Prostate gland (tissue), 2 donors: ENCODE measurements around the gene E2F4. TPM values are rescaled to one million over a fixed set of nuclear protein-coding genes. Genes with fewer than 3 reads are reported as not detected.

ENCODE experiments used
- DNase-seq: peaks from one replicate; pipeline ENCODE4 v3.0.0-alpha.2; 2019; ENCODE audit warnings: low spot score
- H3K27ac ChIP-seq, 2 donors: fragments of 200-600 bp; sonication (generic); 2 replicates each; pipeline ENCODE4 v1.5.1; 2017 to 2019
- H3K27me3 ChIP-seq: fragments of 200-600 bp; sonication (generic); replicated peaks from 2 replicates; pipeline ENCODE4 v1.5.1; 2019; ENCODE audit not compliant: insufficient read depth
- H3K36me3 ChIP-seq, 2 donors: fragments of 200-600 bp; sonication (generic); 1 replicate in 1 of 2; 2 replicates in 1 of 2; pipeline versions ENCODE4 v1.5.1 to v1.8.1; 2017 to 2019
- H3K4me1 ChIP-seq: fragments of 200-600 bp; sonication (generic); replicated peaks from 2 replicates; pipeline ENCODE4 v1.5.1; 2019
- H3K4me3 ChIP-seq, 2 donors: fragments of 200-600 bp; sonication (generic); 2 replicates each; pipeline ENCODE4 v1.5.1; 2017 to 2019
- H3K9me3 ChIP-seq: fragments of 200-600 bp; sonication (generic); 2 replicates; pipeline ENCODE4 v1.5.1; 2017
- CTCF ChIP-seq, 4 experiments: fragments of 200-600 bp in 2 of 4; fragments of 450-650 bp in 2 of 4; sonication (generic) in 2 of 4; IDR thresholded peaks; 1 replicate in 3 of 4; 2 replicates in 1 of 4; pipeline ENCODE4 v1.5.1; 2016 to 2019; ENCODE audit warnings: antibody characterized with exemption in 4 of 4, mild to moderate bottlenecking in 2 of 4, moderate library complexity in 2 of 4
- POLR2A ChIP-seq: fragments of 450-650 bp; IDR thresholded peaks from one replicate; pipeline ENCODE4 v1.6.1; 2016; ENCODE audit warnings: antibody characterized with exemption, mild to moderate bottlenecking
- POLR2AphosphoS5 ChIP-seq: sonication (generic); formaldehyde crosslinking; IDR thresholded peaks from one replicate; pipeline ENCODE4 v1.6.1; 2017; ENCODE audit warnings: antibody characterized with exemption
- WGBS: methylation state at CpG from one replicate; pipeline ENCODE4 v1.1.5; 2018; 5-methylcytosine and 5-hydroxymethylcytosine counted together
- intact Hi-C: fragments of 100-400 bp; cut with DNase I; formaldehyde crosslinking; loops from one replicate; pipeline ENCODE4 v1.14.2; 2022
- microRNA counts, 2 donors: library from miRNA; unstranded; fragments of <30 nt; microRNA quantifications; one replicate each; lab custom pipeline; 2016 to 2017
- microRNA-seq: library from miRNA; unstranded; fragments of <30 nt; microRNA quantifications from one replicate; pipeline ENCODE4, GENCODE V29; 2016
- small RNA-seq, 2 donors: library from RNA; depleted of rRNA; stranded (forward); fragments of <200 nt; gene quantifications; one replicate each; pipeline ENCODE3, GENCODE V24; 2016
- total RNA-seq, 2 donors: library from RNA; depleted of rRNA; stranded (reverse); fragments of >200 nt; gene quantifications; one replicate each; pipeline ENCODE4 v1.1.0, GENCODE V29; 2016

E2F4 gene
- total RNA-seq, 2 donors from 2014 or later: 91.6 to 105 TPM

- TF ChIP-seq POLR2AphosphoS5: peak; percentile 67
- TF ChIP-seq CTCF (IDR thresholded peaks at IDR 0.05): peak in 3 of 4 experiments; percentile 2 to 53 (median 17)
- TF ChIP-seq POLR2A: peak; percentile 70
- H3K9me3 ChIP-seq: no peaks in the 10 kb centered on the region
- peaks cover 4% of the 10 kb centered on the region for H3K27me3 ChIP-seq
- H3K4me1 ChIP-seq: peaks cover 10% of the 10 kb centered on the region
- no peaks in the 10 kb centered on the region for H3K36me3 ChIP-seq
- intact Hi-C loops: no loop called here
- DNase-seq: peak; percentile 89
- peak overlapping the region; percentile 61 to 70 for H3K4me3 ChIP-seq
- H3K27ac ChIP-seq: peak overlapping the region; percentile 83 to 86
- under 1% methylated on average over 24 of the region's 26 CpGs for WGBS
Observed at GRCh38 chr16:67246756-67247191, 54.8 kb downstream of the E2F4 start.

GRCh38 chr16:67247192-67248072 lies 55.5 kb downstream of the E2F4 start, which contains the start of gene FHOD1:
TSS of gene FHOD1 (minus strand) at chr16:67247481. CDS start at chr16:67247410, 71 bp downstream.
- peak in 1 of 4 experiments; percentile 24 for TF ChIP-seq CTCF (IDR thresholded peaks at IDR 0.05)
- TF ChIP-seq POLR2AphosphoS5: peak; percentile 93
- peak; percentile 89 for TF ChIP-seq POLR2A

GRCh38 chr16:67248073-67248400 lies 56.1 kb downstream of the E2F4 start:
- H3K27ac ChIP-seq: no peak overlapping the region
- H3K4me3 ChIP-seq: peak overlapping the region; percentile 34 to 70
- intact Hi-C loops: no loop called here
- peaks cover 6% of the 10 kb centered on the region for H3K4me1 ChIP-seq
- 6% methylated on average over 7 of the region's 7 CpGs for WGBS
- H3K9me3 ChIP-seq: no peaks in the 10 kb centered on the region
- TF ChIP-seq POLR2AphosphoS5: no peak
- TF ChIP-seq CTCF (IDR thresholded peaks at IDR 0.05): no peak
- TF ChIP-seq POLR2A: no peak
- no peak for DNase-seq
- H3K36me3 ChIP-seq: no peaks in the 10 kb centered on the region
- peaks cover 4% of the 10 kb centered on the region for H3K27me3 ChIP-seq

More at GRCh38 chr16:67247192-67248072, 55.5 kb downstream of the E2F4 start, which contains the start of gene FHOD1:
- DNase-seq: peak; percentile 97
- intact Hi-C loops: no loop called here
- Histone ChIP-seq H3K27me3 (peaks cover 4% of the 10 kb centered on the region), H3K36me3 (no peaks in the 10 kb centered on the region), H3K9me3 (no peaks in the 10 kb centered on the region), H3K27ac (peak within 1 kb of the TSS; percentile 83 to 86), H3K4me3 (peak within 1 kb of the TSS; percentile 61 to 70), H3K4me1 (peaks cover 6% of the 10 kb centered on the region)
- under 1% methylated on average over 38 of the region's 60 CpGs for WGBS

MicroRNAs encoded within 50 kb of the gene (microRNA counts, 767-probe panel; counts per million panel counts)
- microRNA hsa-miR-328 (lab: Ali Mortazavi, UCI): 431 to 1,799 counts per million in 2 donors

Small RNAs within 50 kb of the gene (microRNA-seq; reads per million reads assigned to microRNA genes)
- gene MIR328: 414 reads per million, percentile 84 among the genes with 10 or more reads in this experiment

Small RNAs within 50 kb of the gene (small RNA-seq; reads per million reads assigned to genes)
- gene MIR328: 8.5 to 21.2 reads per million in 2 donors

Other genes starting within 250 kb of the E2F4 start
- gene CES3, start 230.9 kb upstream of the E2F4 start, total RNA-seq: under 1 TPM; 0.36 to 0.80 TPM
- 10 to 100 TPM in 1 of 2 donors, 1 to 10 TPM in 1; 1.4 to 10.7 TPM for gene CES4A, start 203.6 kb upstream of the E2F4 start, total RNA-seq
- gene CBFB, start 163.0 kb upstream of the E2F4 start, total RNA-seq: 10 to 100 TPM; 27.0 to 46.2 TPM
- gene PHAF1, start 82.2 kb upstream of the E2F4 start, total RNA-seq: 10 to 100 TPM; 30.1 to 31.9 TPM
- 10 to 100 TPM; 32.1 to 37.3 TPM for gene B3GNT9, start 41.2 kb upstream of the E2F4 start, total RNA-seq
- 10 to 100 TPM; 33.3 to 56.3 TPM for gene TRADD, start 32.2 kb upstream of the E2F4 start, total RNA-seq
- 100 to 1,000 TPM in 1 of 2 donors, 10 to 100 TPM in 1; 67.9 to 124 TPM for gene FBXL8, start 32.2 kb upstream of the E2F4 start, total RNA-seq
- gene HSF4, start 27.4 kb upstream of the E2F4 start, total RNA-seq: 100 to 1,000 TPM; 109 to 137 TPM
- gene NOL3, start 21.6 kb upstream of the E2F4 start, total RNA-seq: 100 to 1,000 TPM in 1 of 2 donors, 10 to 100 TPM in 1; 60.8 to 129 TPM
- gene MATCAP1, start 8.2 kb upstream of the E2F4 start, total RNA-seq: 10 to 100 TPM; 13.9 to 28.9 TPM
- 1 to 10 TPM; 1.1 to 8.2 TPM for gene EXOC3L1, start 2.0 kb upstream of the E2F4 start, total RNA-seq
- 10 to 100 TPM; 24.8 to 36.7 TPM for gene ELMO3, start 7.0 kb downstream of the E2F4 start, total RNA-seq
- 10 to 100 TPM; 39.1 to 57.1 TPM for gene TMEM208, start 35.0 kb downstream of the E2F4 start, total RNA-seq
- gene FHOD1, start 55.3 kb downstream of the E2F4 start, total RNA-seq: 10 to 100 TPM; 11.2 to 46.1 TPM
- gene SLC9A5, start 56.8 kb downstream of the E2F4 start, total RNA-seq: 1 to 10 TPM in 1 of 2 donors, under 1 TPM in 1; 0.27 to 2.6 TPM
- gene PLEKHG4, start 87.4 kb downstream of the E2F4 start, total RNA-seq: 10 to 100 TPM in 1 of 2 donors, 1 to 10 TPM in 1; 7.7 to 57.8 TPM
- gene KCTD19, start 134.6 kb downstream of the E2F4 start, total RNA-seq: 1 to 10 TPM in 1 of 2 donors, not detected in 1; 7.0 TPM
- gene LRRC36, start 134.7 kb downstream of the E2F4 start, total RNA-seq: 1 to 10 TPM in 1 of 2 donors, not detected in 1; 4.6 TPM
- gene TPPP3, start 201.3 kb downstream of the E2F4 start, total RNA-seq: 1 to 10 TPM; 3.4 to 10.0 TPM
- 10 to 100 TPM; 20.3 to 69.8 TPM for gene ZDHHC1, start 224.3 kb downstream of the E2F4 start, total RNA-seq
- gene HSD11B2, start 239.0 kb downstream of the E2F4 start, total RNA-seq: 10 to 100 TPM; 11.4 to 35.6 TPM